Measurements from ENCODE around the gene KRT77. TPM values are rescaled to one million over a fixed set of nuclear protein-coding genes. Genes with fewer than 3 reads are reported as not detected.

KRT77 gene
- total RNA-seq, 1 donor from 2014 or later = not detected

DNA sequence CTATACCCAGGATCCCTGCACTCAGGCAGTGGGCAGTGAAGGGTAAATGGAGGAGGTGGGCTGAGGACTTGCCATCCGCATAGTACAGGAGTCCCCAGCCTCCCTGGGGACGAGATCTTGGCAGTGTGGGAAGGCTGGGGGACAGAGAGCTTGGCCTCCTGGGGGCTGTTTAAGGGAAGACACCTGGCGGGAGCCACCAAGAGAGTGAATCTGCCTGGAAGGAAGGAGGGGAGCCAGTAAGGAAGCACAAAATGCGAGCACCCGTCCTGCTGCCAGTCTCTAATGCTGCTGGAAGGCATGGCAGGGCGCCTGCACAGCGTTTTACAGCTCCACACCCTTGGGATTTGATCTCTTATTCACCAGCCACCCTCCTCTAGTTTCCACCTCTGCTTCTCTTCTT, 43.9 kb downstream of the KRT77 start:
- ATAC-seq = no peak
- DNase-seq (ENCODE audit: low spot score) = no peak

DNA sequence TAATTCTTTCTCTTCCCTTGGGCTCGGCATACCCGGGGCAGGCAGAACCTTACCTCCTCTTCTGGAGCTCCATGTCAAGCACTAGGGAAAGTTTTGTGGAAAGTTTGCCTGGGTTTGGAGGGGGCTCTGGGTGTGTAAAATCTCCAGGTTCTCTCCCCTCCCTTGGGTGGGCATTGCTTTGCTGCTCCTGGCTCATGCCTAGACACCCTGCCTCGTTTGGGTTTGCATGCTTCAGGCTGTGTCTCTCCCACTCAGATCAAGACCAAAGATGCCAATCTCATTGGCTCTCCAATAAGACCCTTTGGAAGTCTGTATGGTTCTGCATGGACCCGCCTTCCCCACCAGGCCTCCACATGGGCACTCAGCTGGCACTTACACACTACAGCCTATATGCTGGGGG, 45.1 kb downstream of the KRT77 start:
- no peak for DNase-seq (ENCODE audit: low spot score)
- ATAC-seq = no peak

DNA sequence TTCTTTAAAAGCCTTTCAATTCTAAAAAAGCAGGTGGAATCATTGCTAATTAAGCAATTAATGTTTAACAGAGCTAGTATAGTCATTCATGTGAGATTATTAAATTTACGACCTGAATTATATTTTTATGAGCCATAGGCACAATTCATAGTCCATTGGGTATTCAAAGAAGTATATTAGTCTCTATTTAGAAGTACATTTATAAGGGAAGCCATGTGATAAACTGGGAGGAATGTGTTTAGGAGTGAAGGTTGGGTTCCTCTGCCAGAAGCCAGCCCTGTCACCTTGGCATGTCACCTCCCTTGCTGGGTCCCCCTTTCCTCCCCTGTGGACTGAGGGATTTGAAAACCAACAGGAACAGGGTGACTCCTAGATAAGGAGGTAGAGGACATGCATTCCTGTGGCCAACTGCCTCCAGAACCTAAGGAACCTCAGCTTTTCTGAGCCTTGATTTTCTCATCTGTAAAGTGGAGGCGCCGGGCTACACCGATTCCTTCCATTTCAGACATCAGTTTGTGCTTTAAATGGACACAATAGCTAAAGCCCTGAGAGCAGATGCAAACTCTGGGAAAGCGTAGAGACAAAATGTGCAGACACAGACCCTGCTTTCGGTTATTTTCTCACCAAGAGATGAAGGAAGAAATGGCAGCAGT, 45.9 kb downstream of the KRT77 start:
- ATAC-seq = no peak
- no peak for DNase-seq (ENCODE audit: low spot score)

DNA sequence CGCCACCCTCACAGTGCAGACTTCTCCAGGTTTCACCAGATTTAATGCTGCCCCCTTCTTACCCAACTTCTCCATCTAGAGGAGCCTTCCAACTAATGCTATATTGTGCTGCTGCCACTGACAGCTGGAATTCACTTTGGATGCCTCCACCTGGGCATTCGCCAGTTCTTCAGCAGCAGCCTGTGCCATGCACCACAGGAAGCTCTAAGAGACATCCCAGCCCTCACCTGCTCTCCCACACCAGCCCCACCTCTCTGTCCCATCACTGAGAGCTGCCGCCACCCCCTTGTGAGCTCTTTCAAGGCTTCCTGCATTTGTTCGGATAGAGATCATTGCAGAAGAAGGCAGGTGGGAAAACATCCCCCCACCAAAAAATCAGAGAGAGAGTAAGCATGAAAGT, 46.7 kb downstream of the KRT77 start:
- ATAC-seq (no peak), DNase-seq (ENCODE audit: low spot score) (no peak)

GRCh38 chr12:52655720-52656124, 47.6 kb downstream of the KRT77 start:
- DNase-seq (ENCODE audit: low spot score) = no peak
- peak; percentile 37 for ATAC-seq

DNA sequence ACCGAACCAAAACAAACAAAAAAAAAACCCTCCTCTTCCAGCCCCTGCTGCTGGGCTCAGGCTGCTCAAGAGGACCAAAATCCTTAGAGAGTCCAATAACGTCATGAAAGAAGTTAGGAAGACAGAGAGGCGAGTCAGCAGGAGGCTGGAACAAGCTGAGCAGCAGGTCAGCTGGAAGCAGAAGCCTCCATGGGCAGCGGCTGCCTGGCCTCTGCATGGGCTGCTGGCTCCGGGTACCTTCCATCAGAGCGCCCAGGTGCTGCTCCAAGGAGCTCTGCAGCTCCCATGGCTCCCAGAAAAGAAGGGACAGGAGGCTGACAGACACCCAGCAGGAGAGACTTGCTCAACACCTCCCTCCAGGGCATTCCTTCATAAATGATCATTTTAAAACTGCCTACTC, 48.1 kb downstream of the KRT77 start:
- ATAC-seq (no peak), DNase-seq (ENCODE audit: low spot score) (no peak)

DNA sequence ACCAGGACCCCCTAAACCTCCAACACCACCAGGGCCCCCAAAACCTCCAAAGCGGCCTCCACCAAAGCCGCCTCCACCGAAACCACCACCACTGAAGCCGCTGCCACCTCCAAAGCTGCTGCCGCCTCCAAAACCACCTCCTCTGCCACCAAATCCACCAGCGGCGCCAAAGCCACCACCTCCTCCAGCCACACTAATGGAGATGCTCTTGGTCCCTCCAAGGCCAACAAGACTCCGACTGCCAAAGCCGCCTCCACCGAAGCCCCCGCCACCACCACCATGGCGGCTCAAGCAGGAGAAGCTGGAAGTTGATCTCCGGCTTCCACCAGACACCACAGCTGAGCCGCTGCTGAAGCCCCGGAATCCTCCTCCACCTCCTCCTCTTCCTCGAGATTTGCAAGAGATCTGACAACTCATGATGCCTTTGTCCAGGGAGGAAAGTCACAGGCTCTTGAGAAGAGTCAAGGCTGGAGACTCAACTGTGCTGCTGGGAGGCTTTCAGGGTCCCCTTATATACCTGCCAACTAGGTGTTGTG, 51.5 kb downstream of the KRT77 start, which contains the start of gene KRT2:
TSS of gene KRT2 (minus strand) at position 486 of the 536 bp plus-strand sequence. CDS start at position 417, 69 bp downstream.
- DNase-seq (ENCODE audit: low spot score) (peak; percentile 34), ATAC-seq (no peak)

- DNase-seq (ENCODE audit: low spot score) (peak; percentile 38), ATAC-seq (no peak)
Observed at GRCh38 chr12:52650520-52651081, 52.7 kb downstream of the KRT77 start.

- DNase-seq (ENCODE audit: low spot score) = no peak
- ATAC-seq = no peak
Observed at GRCh38 chr12:52649066-52649465, 54.3 kb downstream of the KRT77 start.

DNA sequence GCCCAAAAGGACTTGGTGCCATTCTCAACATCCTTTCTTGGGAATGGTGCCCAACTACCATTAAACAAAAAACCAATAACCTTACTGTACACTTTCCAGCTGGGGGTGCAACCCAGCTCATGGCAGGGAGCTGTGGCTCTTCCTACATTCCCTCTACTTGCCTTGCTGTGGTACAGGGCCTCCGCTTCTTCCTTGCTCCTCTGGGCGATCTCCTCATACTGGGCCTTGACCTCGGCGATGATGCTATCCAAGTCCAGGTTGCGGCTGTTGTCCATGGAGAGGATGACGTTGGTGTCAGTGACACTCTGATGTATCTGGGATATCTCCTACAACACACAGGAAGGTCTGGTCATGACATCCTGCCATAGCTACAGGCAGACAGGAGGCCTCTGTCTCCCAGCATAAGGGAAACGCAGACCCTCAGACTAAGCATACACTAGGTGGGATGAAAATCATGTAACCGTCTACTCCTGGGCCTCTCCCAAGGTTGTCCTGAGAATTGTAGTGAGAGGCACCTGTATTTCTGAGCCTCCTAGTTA, 55.2 kb downstream of the KRT77 start:
- ATAC-seq (no peak), DNase-seq (ENCODE audit: low spot score) (peak; percentile 18)

DNA sequence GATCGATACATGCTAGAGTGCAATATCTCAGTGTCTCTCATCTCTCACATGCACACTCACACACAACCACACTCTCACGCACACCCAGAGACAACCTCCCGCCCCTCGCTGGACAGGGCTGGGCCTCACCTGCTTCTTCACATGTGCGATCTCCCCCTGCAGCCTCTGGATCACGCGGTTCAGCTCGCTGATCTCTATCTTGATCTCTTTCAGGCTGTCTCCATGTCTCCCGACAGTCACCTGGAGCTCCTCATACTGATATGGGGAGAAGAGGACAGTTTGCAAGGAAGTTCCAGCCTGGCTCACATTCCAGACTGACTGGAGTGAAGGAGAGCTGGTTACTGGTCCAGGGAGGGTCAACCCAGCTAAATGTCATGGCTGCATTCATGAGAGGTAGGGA, 55.7 kb downstream of the KRT77 start:
- ATAC-seq (no peak), DNase-seq (ENCODE audit: low spot score) (peak; percentile 24)

DNA sequence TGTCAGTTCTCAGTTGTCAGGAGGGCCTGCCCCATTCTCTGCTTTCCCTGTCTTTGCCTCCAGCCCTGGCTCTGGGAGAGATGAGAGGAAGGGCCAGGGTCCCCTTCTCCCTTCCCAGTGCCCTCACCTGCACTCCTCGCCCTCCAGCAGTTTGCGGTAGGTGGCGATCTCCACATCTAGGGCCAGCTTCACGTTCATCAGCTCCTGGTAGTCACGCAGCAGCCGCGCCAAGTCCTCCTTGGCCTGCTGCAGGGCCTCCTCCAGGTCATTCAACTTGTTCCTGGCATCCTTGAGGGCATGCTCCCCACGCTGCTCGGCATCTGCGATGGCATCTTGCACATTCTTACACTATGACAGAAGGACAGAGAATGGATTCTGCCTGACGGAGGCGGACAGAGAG, 56.7 kb downstream of the KRT77 start:
- peak; percentile 27 for DNase-seq (ENCODE audit: low spot score)
- no peak for ATAC-seq

DNA sequence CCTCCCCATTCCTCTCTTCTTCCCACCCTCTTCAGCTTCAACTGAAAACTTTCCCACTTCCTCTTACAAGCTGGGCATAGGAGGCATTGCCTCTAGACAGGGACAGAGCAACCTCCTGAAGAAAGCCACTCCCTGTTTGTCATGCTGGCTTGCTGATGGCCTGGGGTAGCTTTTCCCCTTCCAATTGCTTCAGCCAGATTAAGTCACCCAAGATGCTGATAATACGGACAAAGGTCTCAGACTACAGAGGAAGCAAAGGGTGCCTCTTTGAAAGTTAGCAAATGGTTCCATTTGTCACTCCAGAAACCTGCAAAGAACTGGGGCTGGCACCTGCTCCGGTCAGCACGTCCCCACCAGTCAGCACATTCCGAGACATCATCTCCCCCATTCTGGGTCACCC, 57.3 kb downstream of the KRT77 start:
- ATAC-seq = no peak
- peak; percentile 12 for DNase-seq (ENCODE audit: low spot score)

DNA sequence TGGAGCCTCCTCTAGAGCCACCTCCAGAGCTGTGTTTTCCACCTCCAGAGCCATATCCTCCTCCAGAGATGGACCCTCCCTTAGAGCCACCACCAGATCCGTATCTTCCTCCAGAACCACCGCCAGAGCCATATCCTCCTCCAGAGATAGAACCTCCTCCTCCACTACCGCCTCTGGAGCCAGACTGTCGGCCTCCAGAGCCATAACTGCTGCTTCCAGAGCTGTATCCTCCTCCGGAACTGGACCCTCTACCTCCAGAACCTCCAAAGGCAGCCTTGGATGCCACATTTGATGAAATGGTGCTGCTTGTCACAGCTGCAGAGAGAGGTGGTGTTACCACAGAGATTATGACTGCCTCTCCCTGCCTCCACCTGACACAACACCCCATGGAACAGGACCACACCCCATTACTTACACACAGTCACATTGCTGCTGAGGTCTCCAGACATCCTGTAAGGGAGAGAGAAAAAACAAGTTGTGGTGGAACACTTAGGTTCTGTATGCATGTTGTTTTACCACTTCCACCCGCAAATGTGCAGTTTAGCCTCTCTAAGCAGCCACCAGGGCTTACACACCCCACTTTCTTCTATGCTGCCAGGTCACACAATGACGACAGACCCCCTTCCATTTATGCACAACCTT, 58.1 kb downstream of the KRT77 start:
- ATAC-seq = no peak
- DNase-seq (ENCODE audit: low spot score) = peak; percentile 37

GRCh38 chr12:52644078-52644415, 59.3 kb downstream of the KRT77 start:
- DNase-seq (ENCODE audit: low spot score) (no peak), ATAC-seq (no peak)

DNA sequence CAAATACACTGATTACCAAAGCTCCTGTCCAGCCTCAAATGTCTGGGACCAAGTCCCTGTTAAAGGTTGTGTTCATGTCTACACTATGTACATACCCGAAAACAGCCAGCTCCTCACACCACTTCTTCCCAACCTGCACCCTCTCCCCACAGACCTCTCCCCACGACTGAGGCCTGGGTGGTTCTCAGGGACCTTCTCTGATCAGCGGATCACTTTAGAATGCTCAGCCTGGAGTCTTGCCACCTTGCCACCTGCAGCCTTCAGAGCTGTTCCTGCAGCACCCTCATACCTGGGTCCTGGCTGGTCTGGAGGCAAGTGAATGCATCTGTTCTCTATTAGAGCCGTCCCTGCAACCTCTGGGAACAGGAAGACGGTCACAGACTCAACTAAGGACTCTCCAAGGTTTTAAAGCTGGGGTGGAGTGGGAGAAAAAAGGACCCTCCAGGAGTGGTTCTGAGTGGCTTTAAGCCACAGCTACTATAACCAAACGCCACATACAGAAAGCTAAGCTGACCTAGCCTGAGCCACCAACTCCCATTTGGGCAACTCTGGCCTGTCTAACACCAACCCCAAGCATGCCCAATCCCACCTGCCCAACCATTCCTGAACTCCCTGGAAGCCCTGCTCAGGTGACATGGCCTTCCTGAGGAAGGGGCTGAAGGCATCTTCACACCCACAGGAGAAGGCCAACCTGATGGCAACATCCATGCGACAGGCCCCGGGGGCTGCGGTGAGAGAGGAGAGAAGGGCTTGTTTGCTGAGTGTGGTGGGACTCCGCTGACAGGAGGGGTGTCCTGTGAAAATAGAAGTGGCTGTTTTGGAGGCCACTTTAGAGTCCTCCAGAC, 59.9 kb downstream of the KRT77 start:
- DNase-seq (ENCODE audit: low spot score) (peak; percentile 33), ATAC-seq (no peak)

- no peak for ATAC-seq
- DNase-seq (ENCODE audit: low spot score) = peak; percentile 3
Observed at GRCh38 chr12:52641468-52641867, 61.9 kb downstream of the KRT77 start.

Data from left lobe of liver (tissue), 2 donors.